K562 (cell line): ENCODE data around the gene ARL2. TPM values are rescaled to one million over a fixed set of nuclear protein-coding genes. Genes with fewer than 3 reads are reported as not detected.

ENCODE experiments used
- ADNP ChIP-seq: fragments of 200-800 bp; sonication (Bioruptor generic); IDR thresholded peaks from 2 replicates; pipeline ENCODE4 v1.6.1; 2016; ENCODE audit warnings: missing genetic modification characterization, missing compliant biosample characterization
- ELF2 ChIP-seq: fragments of 250-450 bp; sonication (Bioruptor Pico); IDR thresholded peaks from 2 replicates; pipeline ENCODE4 v1.5.0; 2021; ENCODE audit warnings: mild to moderate bottlenecking
- ETV6 ChIP-seq, 3 experiments: fragments of 150-350 bp in 1 of 3; sonication (generic) in 1 of 3; formaldehyde crosslinking in 1 of 3; IDR thresholded peaks; 2 replicates each; pipeline versions ENCODE4 v1.6.1 to v1.8.0; 2014 to 2022; ENCODE audit warnings: borderline replicate concordance in 2 of 3, low read depth in 2 of 3, antibody characterized with exemption in 1 of 3, low read length in 1 of 3, mild to moderate bottlenecking in 1 of 3, missing genetic modification reagents in 1 of 3
- KAT2B ChIP-seq: IDR thresholded peaks from one replicate; pipeline ENCODE4 v1.6.1; 2012; ENCODE audit warnings: low read depth, mild to moderate bottlenecking, control low read depth, inconsistent platforms, low read length, moderate library complexity
- KDM4B ChIP-seq, 2 experiments: fragments of 450-650 bp in 1 of 2; sonication (generic) in 1 of 2; IDR thresholded peaks; 2 replicates each; pipeline ENCODE4 v1.6.1; 2016 to 2017; ENCODE audit warnings: borderline replicate concordance in 2 of 2, antibody characterized with exemption in 1 of 2, low read depth in 1 of 2, mild to moderate bottlenecking in 1 of 2
- MCM3 ChIP-seq: fragments of 450-650 bp; IDR thresholded peaks from 2 replicates; pipeline ENCODE4 v1.6.1; 2016
- MEF2A ChIP-seq: IDR thresholded peaks from 2 replicates; pipeline ENCODE4 v1.6.1; 2011; ENCODE audit warnings: low read depth, mild to moderate bottlenecking, low read length, moderate library complexity; ENCODE audit not compliant: control insufficient read depth
- MTA1 ChIP-seq: fragments of 450-650 bp; IDR thresholded peaks from 2 replicates; pipeline ENCODE4 v1.6.1; 2017; ENCODE audit warnings: borderline replicate concordance
- NCOA1 ChIP-seq: fragments of 450-650 bp; IDR thresholded peaks from 2 replicates; pipeline ENCODE4 v1.6.1; 2016; ENCODE audit warnings: low read depth
- NFE2L1 ChIP-seq: fragments of 450-650 bp; IDR thresholded peaks from 2 replicates; pipeline ENCODE4 v1.6.1; 2016; ENCODE audit warnings: missing genetic modification characterization, low read depth, mild to moderate bottlenecking, missing compliant biosample characterization, moderate library complexity, borderline replicate concordance
- NRF1 ChIP-seq, 2 experiments: fragments of 450-650 bp; IDR thresholded peaks in 1 of 2; conservative IDR thresholded peaks in 1 of 2; 2 replicates each; pipeline ENCODE4 v1.6.1; 2014; ENCODE audit warnings: mild to moderate bottlenecking in 2 of 2
- POLR2A ChIP-seq: fragments of 450-650 bp; conservative IDR thresholded peaks from 2 replicates; pipeline ENCODE4 v1.6.1; 2016
- POLR2AphosphoS2 ChIP-seq: IDR thresholded peaks from 2 replicates; pipeline ENCODE4 v1.6.1; 2012; ENCODE audit warnings: low read length, improper control_type of control experiment
- RBBP5 ChIP-seq: fragments of 200-600 bp; sonication (generic); IDR thresholded peaks from 2 replicates; pipeline ENCODE4 v1.6.1; 2012; ENCODE audit warnings: borderline replicate concordance, mild to moderate bottlenecking, low read length, control low read depth, inconsistent platforms; ENCODE audit not compliant: insufficient read depth, poor library complexity, severe bottlenecking
- RFX1 ChIP-seq: fragments of 450-650 bp; IDR thresholded peaks from 2 replicates; pipeline ENCODE4 v1.6.1; 2016; ENCODE audit warnings: mild to moderate bottlenecking, moderate library complexity
- RUNX1 ChIP-seq: sonication (generic); IDR thresholded peaks from 2 replicates; pipeline ENCODE4 v1.6.1; 2016; ENCODE audit warnings: antibody characterized with exemption, low read depth
- SFPQ ChIP-seq: fragments of 200-400 bp; formaldehyde crosslinking; IDR thresholded peaks from 2 replicates; pipeline ENCODE4 v1.6.1; 2017; ENCODE audit warnings: mild to moderate bottlenecking, low read depth, low read length, moderate library complexity
- SMAD2 ChIP-seq: fragments of 150-350 bp; IDR thresholded peaks from 2 replicates; pipeline ENCODE4 v1.6.1; 2014; ENCODE audit warnings: low read depth, mild to moderate bottlenecking, low read length
- TAF1 ChIP-seq: IDR thresholded peaks from 2 replicates; pipeline ENCODE4 v1.6.1; 2011; ENCODE audit warnings: mild to moderate bottlenecking, low read length, moderate library complexity; ENCODE audit not compliant: insufficient read depth, control insufficient read depth, severe bottlenecking; ENCODE audit errors: extremely low read depth
- VEZF1 ChIP-seq: fragments of 200-800 bp; sonication (Bioruptor generic); IDR thresholded peaks from 2 replicates; pipeline ENCODE4 v1.6.1; 2017; ENCODE audit warnings: missing genetic modification characterization, missing compliant biosample characterization
- ZKSCAN3 ChIP-seq: fragments of 250-450 bp; sonication (Bioruptor Pico); IDR thresholded peaks from 2 replicates; pipeline ENCODE4 v1.4.0; 2020
- ZNF324 ChIP-seq: fragments of 250-450 bp; sonication (Bioruptor Pico); IDR thresholded peaks from 2 replicates; pipeline ENCODE4 v1.4.0; 2020; ENCODE audit warnings: mild to moderate bottlenecking
- polyA plus RNA-seq, 8 experiments: library from polyadenylated mRNA; depleted of rRNA in 4 of 8; stranded (reverse) in 5 of 8; unstranded in 3 of 8; fragments of >200 nt; fragmentation: Nextera tagmentation in 2 of 8; fragmentation: Illumina TruSeq in 1 of 8; extraction: Ambion mirVana in 2 of 8; extraction: Trizol in 1 of 8; gene quantifications; 2 replicates each; pipeline versions ENCODE4 v1.2.1 to v1.2.3, GENCODE V29; 2011 to 2014; ENCODE audit warnings: inconsistent platforms in 1 of 8, missing spikeins in 1 of 8
- total RNA-seq, 7 experiments: library from RNA; depleted of rRNA in 6 of 7; stranded (reverse); fragments of >200 nt in 6 of 7; fragmentation: Illumina TruSeq in 2 of 7; extraction: Trizol in 2 of 7; gene quantifications; 2 replicates each; pipeline versions ENCODE4 v1.2.1 to v1.2.3, GENCODE V29; 2011 to 2021; ENCODE audit warnings: low replicate concordance in 1 of 7
- TF ChIP-seq, protein P1 (sequence below): fragments of 450-650 bp; conservative IDR thresholded peaks from 2 replicates; pipeline ENCODE4 v1.6.1; 2016; ENCODE audit warnings: missing genetic modification characterization, low read depth, mild to moderate bottlenecking, control low read depth, missing compliant biosample characterization

ARL2 gene
- total and polyA plus RNA-seq, 9 of the 15 experiments (the other 6 are each of a cell fraction or from before 2014, with no cell fraction given) = 5.7 to 154 (median 92.2) TPM

- no peak for TF ChIP-seq RBBP5
- TF ChIP-seq ETV6 (IDR thresholded peaks at IDR 0.05; ENCODE audit: borderline replicate concordance in 1 of 2, low read depth in 2 of 2, low read length in 1 of 2) = peak in 1 of 2 experiments; percentile 81; a peak in 1 of 4 replicates
- TF ChIP-seq ETV6 (CRISPR knock-in tag; IDR thresholded peaks at IDR 0.05; ENCODE audit: borderline replicate concordance) = no peak
- TF ChIP-seq SFPQ = no peak
- peak; percentile 75 for TF ChIP-seq POLR2A
- peak; percentile 83 for TF ChIP-seq VEZF1 (CRISPR knock-in tag)
- TF ChIP-seq NRF1 (conservative IDR thresholded peaks at IDR 0.05 in 1 of 2, IDR thresholded peaks at IDR 0.05 in 1 of 2) = peak; percentile 85 to 88
- TF ChIP-seq ZKSCAN3 (CRISPR knock-in tag) = no peak
- no peak for TF ChIP-seq TAF1
- no peak for TF ChIP-seq NFE2L1 (tag)
- TF ChIP-seq MCM3 = no peak
- TF ChIP-seq NCOA1 = no peak
- TF ChIP-seq KAT2B = no peak
- TF ChIP-seq, protein P1, sequence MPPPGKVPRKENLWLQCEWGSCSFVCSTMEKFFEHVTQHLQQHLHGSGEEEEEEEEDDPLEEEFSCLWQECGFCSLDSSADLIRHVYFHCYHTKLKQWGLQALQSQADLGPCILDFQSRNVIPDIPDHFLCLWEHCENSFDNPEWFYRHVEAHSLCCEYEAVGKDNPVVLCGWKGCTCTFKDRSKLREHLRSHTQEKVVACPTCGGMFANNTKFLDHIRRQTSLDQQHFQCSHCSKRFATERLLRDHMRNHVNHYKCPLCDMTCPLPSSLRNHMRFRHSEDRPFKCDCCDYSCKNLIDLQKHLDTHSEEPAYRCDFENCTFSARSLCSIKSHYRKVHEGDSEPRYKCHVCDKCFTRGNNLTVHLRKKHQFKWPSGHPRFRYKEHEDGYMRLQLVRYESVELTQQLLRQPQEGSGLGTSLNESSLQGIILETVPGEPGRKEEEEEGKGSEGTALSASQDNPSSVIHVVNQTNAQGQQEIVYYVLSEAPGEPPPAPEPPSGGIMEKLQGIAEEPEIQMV (tag) = no peak
- no peak for TF ChIP-seq KDM4B (IDR thresholded peaks at IDR 0.05; ENCODE audit: borderline replicate concordance in 2 of 2, low read depth in 1 of 2)
- no peak; the same call in 1 of the 2 replicates for TF ChIP-seq RUNX1
- no peak for TF ChIP-seq ELF2
- no peak for TF ChIP-seq SMAD2
- no peak for TF ChIP-seq ZNF324 (CRISPR knock-in tag)
- peak; percentile 42; the same call in 1 of the 2 replicates for TF ChIP-seq MTA1
- no peak for TF ChIP-seq POLR2AphosphoS2
- no peak for TF ChIP-seq ADNP
- no peak for TF ChIP-seq RFX1
- TF ChIP-seq MEF2A = no peak
Measured at GRCh38 chr11:65027213-65028067, 13.5 kb downstream of the ARL2 start, which contains the start of gene SNX15 (continued).
